IMR-90 (cell line): ENCODE data around the gene GSDMA.

Experiments used
- BHLHE40 ChIP-seq: fragments of 150-350 bp; IDR thresholded peaks from 2 replicates; pipeline ENCODE4 v1.6.1; 2016; ENCODE audit warnings: mild to moderate bottlenecking, low read depth, low read length
- CEBPB ChIP-seq: IDR thresholded peaks from 2 replicates; pipeline ENCODE4 v1.6.1; 2012; ENCODE audit warnings: low read depth, low read length, improper control_type of control experiment
- CTCF ChIP-seq: conservative IDR thresholded peaks from 2 replicates; pipeline ENCODE4 v1.5.1; 2012; ENCODE audit warnings: mild to moderate bottlenecking, low read depth, low read length, improper control_type of control experiment
- MAZ ChIP-seq: IDR thresholded peaks from 2 replicates; pipeline ENCODE4 v1.6.1; 2012; ENCODE audit warnings: low read depth, mild to moderate bottlenecking, low read length, improper control_type of control experiment, moderate library complexity, borderline replicate concordance
- POLR2A ChIP-seq: IDR thresholded peaks from 2 replicates; pipeline ENCODE4 v1.6.1; 2012; ENCODE audit warnings: mild to moderate bottlenecking, low read depth, low read length
- USF2 ChIP-seq: fragments of 150-350 bp; IDR thresholded peaks from 2 replicates; pipeline ENCODE4 v1.6.1; 2017; ENCODE audit warnings: mild to moderate bottlenecking, antibody characterized with exemption, low read length, low read depth

GRCh38 chr17:40017422-40018080 is 54.7 kb downstream of the GSDMA start:
- TF ChIP-seq CTCF, result no peak
- no peak for TF ChIP-seq BHLHE40
- TF ChIP-seq CEBPB, result no peak
- TF ChIP-seq POLR2A, result no peak
- TF ChIP-seq USF2, result no peak
- TF ChIP-seq MAZ, result no peak
